ENCODE data around the gene ANKRD42.

The ANKRD42 gene
- total RNA-seq, result 20.4 to 40.2 (median 31.9) reads per million in 3 donors

DNA sequence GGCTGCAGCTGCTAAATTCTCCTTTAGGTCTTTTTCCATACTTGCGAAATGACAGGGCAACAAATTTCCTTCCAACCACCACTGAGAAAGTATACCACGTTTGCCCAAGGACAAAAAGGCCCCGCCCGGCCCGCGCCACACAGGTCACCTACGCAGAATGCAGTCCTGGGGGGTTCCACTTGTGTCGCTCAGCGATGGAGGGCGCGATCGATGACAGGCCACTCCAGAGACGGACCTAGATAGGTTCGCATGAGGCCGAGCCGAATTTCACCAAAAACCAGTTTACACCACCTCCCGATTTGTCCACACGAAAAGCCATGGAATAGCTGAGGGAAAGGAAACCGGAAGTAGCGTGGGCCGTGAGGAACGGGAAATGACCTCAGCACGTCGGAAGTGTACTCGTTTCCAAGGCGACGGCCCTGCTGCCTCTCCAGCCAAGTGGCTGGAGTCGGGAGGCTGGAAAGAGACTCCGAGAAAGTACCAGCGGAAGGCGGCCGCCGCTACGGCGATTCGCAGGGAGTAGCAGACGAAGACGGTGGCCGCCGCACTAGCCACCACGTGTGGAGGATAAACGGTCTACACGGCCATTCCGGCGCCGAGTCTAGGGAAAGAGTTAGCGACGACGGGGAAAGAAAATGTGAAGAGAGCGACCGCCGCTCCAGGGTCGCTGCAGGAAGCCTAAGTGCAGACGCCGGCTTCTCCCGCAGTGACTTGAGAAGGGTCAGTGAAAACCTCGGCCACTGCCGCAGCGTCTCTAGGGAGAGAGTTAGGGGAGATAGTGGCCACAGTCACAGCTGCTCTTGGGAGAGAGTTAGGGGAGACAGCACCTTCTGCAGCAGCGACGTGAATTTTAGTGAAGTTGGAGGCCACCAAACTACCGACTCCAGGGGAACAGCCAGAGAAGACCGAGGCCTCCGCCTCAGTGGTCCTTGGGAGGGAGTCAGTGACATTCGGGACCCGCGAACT lies at the start of gene ANKRD42:
TSS of gene ANKRD42 (plus strand) at position 398 of the 966 bp plus-strand sequence. CDS start 959 bp downstream, outside the sequence.
- H3K4me3 ChIP-seq (ENCODE audit: insufficient read depth, low read depth, low read length, poor library complexity, severe bottlenecking), result peak within 1 kb of the TSS; percentile 84
- H3K4me1 ChIP-seq (ENCODE audit: control insufficient read depth, insufficient read depth, low read length, poor library complexity, severe bottlenecking), result peaks cover 18% of the 10 kb centered on the region
- DNase-seq, result peak; percentile 78 to 85 (median 79)
- H3K9me3 ChIP-seq (ENCODE audit: control insufficient read depth, low read length), result no peaks in the 10 kb centered on the region
- peak within 1 kb of the TSS; percentile 97 for H3K27ac ChIP-seq (ENCODE audit: insufficient read depth, low read length, poor library complexity, severe bottlenecking)
- H3K27me3 ChIP-seq (replicated peaks; ENCODE audit: control insufficient read depth, insufficient read depth, low read length, poor library complexity, severe bottlenecking), result no peaks in the 10 kb centered on the region
- peaks cover 16% of the 10 kb centered on the region for H3K36me3 ChIP-seq (ENCODE audit: control insufficient read depth, insufficient read depth, low read length)

DNA sequence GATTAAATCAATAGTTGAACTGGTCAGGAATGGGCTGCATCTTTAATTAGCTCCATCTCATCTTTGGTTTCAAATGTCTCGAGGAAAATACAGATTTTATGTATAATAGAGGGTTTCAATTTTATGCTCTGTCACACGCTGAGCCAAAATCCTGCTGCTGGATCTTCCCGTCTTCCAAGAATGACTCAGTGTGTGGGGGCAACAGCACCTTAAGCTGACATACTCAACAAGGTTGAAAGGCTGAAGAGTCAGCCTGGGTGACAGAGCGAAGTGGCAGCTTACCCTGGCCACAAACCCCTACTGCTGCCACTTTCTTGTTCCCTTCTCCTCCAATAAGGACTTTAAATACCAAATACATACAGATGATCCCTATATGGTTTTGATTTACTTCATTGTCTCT lies 45.6 kb upstream of the ANKRD42 start:
- no peaks in the 10 kb centered on the region for H3K36me3 ChIP-seq (ENCODE audit: control insufficient read depth, insufficient read depth, low read length)
- no peaks in the 10 kb centered on the region for H3K4me1 ChIP-seq (ENCODE audit: control insufficient read depth, insufficient read depth, low read length, poor library complexity, severe bottlenecking)
- H3K4me3 ChIP-seq (ENCODE audit: insufficient read depth, low read depth, low read length, poor library complexity, severe bottlenecking), result no peak overlapping the region
- no peak for DNase-seq
- no peaks in the 10 kb centered on the region for H3K9me3 ChIP-seq (ENCODE audit: control insufficient read depth, low read length)
- no peaks in the 10 kb centered on the region for H3K27me3 ChIP-seq (replicated peaks; ENCODE audit: control insufficient read depth, insufficient read depth, low read length, poor library complexity, severe bottlenecking)
- no peak overlapping the region for H3K27ac ChIP-seq (ENCODE audit: insufficient read depth, low read length, poor library complexity, severe bottlenecking)

DNA sequence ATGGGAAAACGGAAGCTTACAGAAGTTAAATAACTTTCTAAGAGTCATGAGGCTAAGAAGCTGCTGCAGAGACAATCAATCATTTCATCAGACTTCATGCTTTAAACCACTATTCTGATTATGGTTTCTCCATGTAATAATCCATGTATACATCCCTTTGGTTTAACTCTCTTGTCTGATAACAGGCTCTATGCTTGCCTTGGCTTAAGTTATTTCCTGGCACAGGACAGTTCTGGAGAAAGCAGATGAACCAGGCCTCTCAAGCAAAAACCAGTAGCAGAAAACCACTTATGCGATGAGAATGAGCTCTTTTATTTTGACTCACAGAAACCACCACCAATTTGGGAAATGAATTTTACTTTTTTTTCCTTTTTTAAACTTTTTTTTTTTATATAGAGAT lies 43.1 kb upstream of the ANKRD42 start:
- DNase-seq, result no peak

DNA sequence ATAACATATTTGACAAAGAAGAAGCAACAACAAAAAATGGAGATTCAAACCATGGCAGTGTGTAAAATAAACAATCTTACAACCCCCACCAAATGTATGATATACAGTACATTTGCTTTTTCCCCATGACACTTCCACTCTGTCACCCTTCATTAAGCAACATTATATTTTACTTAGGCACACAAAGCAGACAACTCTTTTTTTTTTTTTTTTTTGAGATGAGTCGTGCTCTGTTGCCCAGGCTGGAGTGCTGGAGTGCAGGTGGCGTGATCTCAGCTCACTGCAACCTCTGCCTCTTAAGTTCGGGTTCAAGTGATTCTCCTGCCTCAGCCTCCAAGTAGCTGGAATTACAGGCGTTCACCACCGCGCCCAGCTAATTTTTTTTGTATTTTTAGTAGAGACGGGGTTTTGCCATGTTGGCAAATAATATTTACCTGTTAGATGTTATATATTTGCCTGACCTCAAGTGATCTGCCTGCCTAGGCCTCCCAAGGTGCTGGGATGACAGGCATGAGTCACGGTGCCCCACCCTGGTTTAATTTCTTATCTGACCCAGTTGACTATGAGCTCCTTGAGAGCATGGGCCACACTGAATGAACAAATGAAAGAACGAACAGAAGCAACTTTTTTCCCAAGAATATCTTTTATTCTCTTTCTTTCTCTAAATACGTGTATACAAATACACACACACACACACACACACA lies 42.1 kb upstream of the ANKRD42 start:
- H3K27me3 ChIP-seq (replicated peaks; ENCODE audit: control insufficient read depth, insufficient read depth, low read length, poor library complexity, severe bottlenecking), result no peaks in the 10 kb centered on the region
- no peak overlapping the region for H3K4me3 ChIP-seq (ENCODE audit: insufficient read depth, low read depth, low read length, poor library complexity, severe bottlenecking)
- H3K36me3 ChIP-seq (ENCODE audit: control insufficient read depth, insufficient read depth, low read length), result no peaks in the 10 kb centered on the region
- H3K9me3 ChIP-seq (ENCODE audit: control insufficient read depth, low read length), result no peaks in the 10 kb centered on the region
- H3K27ac ChIP-seq (ENCODE audit: insufficient read depth, low read length, poor library complexity, severe bottlenecking), result no peak overlapping the region
- no peaks in the 10 kb centered on the region for H3K4me1 ChIP-seq (ENCODE audit: control insufficient read depth, insufficient read depth, low read length, poor library complexity, severe bottlenecking)
- no peak for DNase-seq

More for the DNA sequence above, 43.1 kb upstream of the ANKRD42 start:
- H3K9me3 ChIP-seq (ENCODE audit: control insufficient read depth, low read length), result no peaks in the 10 kb centered on the region
- H3K4me3 ChIP-seq (ENCODE audit: insufficient read depth, low read depth, low read length, poor library complexity, severe bottlenecking), result no peak overlapping the region
- no peaks in the 10 kb centered on the region for H3K27me3 ChIP-seq (replicated peaks; ENCODE audit: control insufficient read depth, insufficient read depth, low read length, poor library complexity, severe bottlenecking)
- H3K4me1 ChIP-seq (ENCODE audit: control insufficient read depth, insufficient read depth, low read length, poor library complexity, severe bottlenecking), result no peaks in the 10 kb centered on the region
- H3K36me3 ChIP-seq (ENCODE audit: control insufficient read depth, insufficient read depth, low read length), result no peaks in the 10 kb centered on the region
- no peak overlapping the region for H3K27ac ChIP-seq (ENCODE audit: insufficient read depth, low read length, poor library complexity, severe bottlenecking)

DNA sequence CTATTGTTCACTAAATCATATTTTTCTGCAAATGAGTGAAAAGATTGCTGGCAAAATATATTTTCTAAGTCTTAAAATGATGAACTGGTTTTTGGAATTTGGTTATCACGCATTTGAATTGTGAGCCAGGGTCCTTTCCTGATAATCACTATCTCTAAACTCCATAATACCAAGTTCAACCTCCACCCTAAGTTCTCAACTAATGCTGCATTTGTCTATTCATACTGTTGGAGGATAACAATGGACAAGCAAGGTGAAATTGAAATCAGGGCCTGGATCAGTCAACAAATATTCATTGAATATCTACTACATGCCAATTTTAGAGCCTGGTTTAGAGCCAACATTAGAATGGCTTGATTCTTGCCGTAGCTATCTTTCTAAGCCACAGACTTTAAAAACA lies 41.2 kb upstream of the ANKRD42 start:
- Histone ChIP-seq H3K36me3 (ENCODE audit: control insufficient read depth, insufficient read depth, low read length) (peaks cover 2% of the 10 kb centered on the region), H3K9me3 (ENCODE audit: control insufficient read depth, low read length) (no peaks in the 10 kb centered on the region), H3K4me1 (ENCODE audit: control insufficient read depth, insufficient read depth, low read length, poor library complexity, severe bottlenecking) (no peaks in the 10 kb centered on the region), H3K27ac (ENCODE audit: insufficient read depth, low read length, poor library complexity, severe bottlenecking) (no peak overlapping the region), H3K27me3 (replicated peaks; ENCODE audit: control insufficient read depth, insufficient read depth, low read length, poor library complexity, severe bottlenecking) (no peaks in the 10 kb centered on the region), H3K4me3 (ENCODE audit: insufficient read depth, low read depth, low read length, poor library complexity, severe bottlenecking) (no peak overlapping the region)
- no peak for DNase-seq

DNA sequence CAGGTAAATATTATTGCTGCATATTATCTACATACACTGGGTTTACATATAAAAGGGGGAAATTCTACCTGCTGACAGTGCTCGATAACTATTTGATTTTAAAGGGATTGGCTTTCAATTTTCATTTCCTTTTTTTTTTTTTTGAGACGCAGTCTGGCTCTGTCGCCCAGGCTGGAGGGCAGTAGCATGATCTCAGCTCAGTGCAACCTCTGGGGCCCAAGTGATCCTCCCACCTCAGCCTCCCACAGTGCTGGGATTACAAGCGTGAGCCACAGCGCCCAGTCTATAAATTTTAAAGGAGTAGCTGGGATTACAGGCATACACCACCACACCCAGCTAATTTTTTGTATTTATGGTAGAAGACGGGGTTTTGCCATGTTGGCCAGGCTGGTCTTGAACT lies 39.7 kb upstream of the ANKRD42 start:
- DNase-seq, result no peak
- Histone ChIP-seq H3K9me3 (ENCODE audit: control insufficient read depth, low read length) (no peaks in the 10 kb centered on the region), H3K4me1 (ENCODE audit: control insufficient read depth, insufficient read depth, low read length, poor library complexity, severe bottlenecking) (no peaks in the 10 kb centered on the region), H3K27me3 (replicated peaks; ENCODE audit: control insufficient read depth, insufficient read depth, low read length, poor library complexity, severe bottlenecking) (no peaks in the 10 kb centered on the region), H3K27ac (ENCODE audit: insufficient read depth, low read length, poor library complexity, severe bottlenecking) (no peak overlapping the region), H3K36me3 (ENCODE audit: control insufficient read depth, insufficient read depth, low read length) (peaks cover 5% of the 10 kb centered on the region), H3K4me3 (ENCODE audit: insufficient read depth, low read depth, low read length, poor library complexity, severe bottlenecking) (no peak overlapping the region)

DNA sequence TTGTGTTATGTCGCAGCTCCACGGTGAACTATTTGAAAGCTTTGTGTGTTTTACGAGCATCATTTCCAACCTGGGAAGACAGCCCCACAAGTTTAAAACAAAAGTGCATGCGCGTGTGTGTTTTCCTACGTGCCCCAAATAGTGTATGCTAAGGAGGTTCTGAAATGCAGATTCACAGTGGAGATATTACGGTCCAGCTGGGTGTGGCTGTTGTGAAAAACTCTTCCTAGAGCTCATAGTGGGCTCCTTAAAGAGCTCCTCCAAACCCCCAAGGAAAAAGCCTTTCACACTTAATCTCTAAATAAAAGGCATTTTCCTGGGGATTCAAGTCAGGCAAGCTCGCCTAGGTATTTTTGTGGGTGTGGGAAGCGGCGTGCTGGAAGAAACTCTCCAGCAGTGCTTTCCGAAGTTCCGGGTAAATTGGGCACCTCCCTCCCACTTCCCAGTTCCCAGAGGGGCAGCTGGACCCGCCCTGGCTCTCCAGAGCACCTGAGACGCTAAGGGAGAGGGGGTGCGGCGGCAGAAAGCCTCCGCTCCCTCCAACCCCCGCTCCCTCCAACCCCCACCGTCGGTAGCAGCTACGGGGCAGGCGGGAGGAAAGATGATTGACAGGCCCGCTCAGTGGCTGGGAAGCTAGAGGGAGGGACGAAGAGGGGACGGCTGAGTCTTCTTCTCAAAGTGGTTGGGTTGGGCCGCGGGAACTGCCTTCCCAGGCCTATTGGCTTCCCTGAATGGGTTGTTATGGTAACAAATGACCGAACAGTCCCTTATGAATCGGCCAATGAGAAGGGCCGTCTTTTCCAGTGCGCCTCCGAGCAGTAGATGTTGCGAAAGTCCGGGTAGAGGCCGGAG lies 37.1 kb upstream of the ANKRD42 start:
- Histone ChIP-seq H3K36me3 (ENCODE audit: control insufficient read depth, insufficient read depth, low read length) (peaks cover 5% of the 10 kb centered on the region), H3K4me1 (ENCODE audit: control insufficient read depth, insufficient read depth, low read length, poor library complexity, severe bottlenecking) (peaks cover 4% of the 10 kb centered on the region), H3K27me3 (replicated peaks; ENCODE audit: control insufficient read depth, insufficient read depth, low read length, poor library complexity, severe bottlenecking) (no peaks in the 10 kb centered on the region), H3K4me3 (ENCODE audit: insufficient read depth, low read depth, low read length, poor library complexity, severe bottlenecking) (peak overlapping the region; percentile 89), H3K27ac (ENCODE audit: insufficient read depth, low read length, poor library complexity, severe bottlenecking) (peak overlapping the region; percentile 98), H3K9me3 (ENCODE audit: control insufficient read depth, low read length) (no peaks in the 10 kb centered on the region)
- peak; percentile 97 to 99 (median 98) for DNase-seq

DNA sequence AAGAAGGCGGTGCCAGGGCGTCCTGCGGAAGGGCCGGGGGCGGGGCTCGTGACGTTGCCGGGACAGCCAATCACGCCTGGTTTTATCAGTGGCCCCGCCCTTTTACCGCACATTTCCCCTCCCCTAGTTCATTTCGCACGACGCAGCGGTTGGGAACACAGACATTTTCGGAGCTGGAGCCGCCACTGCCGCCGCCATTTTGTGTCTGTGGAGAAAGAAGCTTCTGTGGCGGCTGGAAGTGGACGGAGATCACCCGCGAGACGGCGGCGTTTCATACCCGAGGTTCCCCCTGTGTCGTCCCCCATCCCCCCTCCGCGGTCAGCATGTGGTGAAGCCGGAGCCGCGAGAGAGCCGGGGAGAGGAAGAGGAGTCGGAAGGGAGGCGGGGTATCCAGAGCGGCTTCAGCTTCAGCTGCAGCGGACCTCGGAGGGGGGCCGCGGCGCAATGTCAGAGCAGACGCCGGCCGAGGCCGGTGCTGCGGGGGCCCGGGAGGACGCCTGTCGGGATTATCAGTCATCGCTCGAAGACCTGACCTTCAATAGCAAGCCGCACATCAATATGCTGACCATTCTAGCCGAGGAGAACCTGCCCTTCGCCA lies 36.4 kb upstream of the ANKRD42 start, which contains the start of gene PCF11:
TSS of gene PCF11 (plus strand) at position 136 of the 598 bp plus-strand sequence. CDS start at position 445, 309 bp downstream.
- Histone ChIP-seq H3K4me1 (ENCODE audit: control insufficient read depth, insufficient read depth, low read length, poor library complexity, severe bottlenecking) (peaks cover 9% of the 10 kb centered on the region), H3K9me3 (ENCODE audit: control insufficient read depth, low read length) (no peaks in the 10 kb centered on the region), H3K36me3 (ENCODE audit: control insufficient read depth, insufficient read depth, low read length) (peaks cover 5% of the 10 kb centered on the region), H3K27ac (ENCODE audit: insufficient read depth, low read length, poor library complexity, severe bottlenecking) (peak within 1 kb of the TSS; percentile 98), H3K4me3 (ENCODE audit: insufficient read depth, low read depth, low read length, poor library complexity, severe bottlenecking) (peak within 1 kb of the TSS; percentile 89), H3K27me3 (replicated peaks; ENCODE audit: control insufficient read depth, insufficient read depth, low read length, poor library complexity, severe bottlenecking) (no peaks in the 10 kb centered on the region)
- no peak for DNase-seq
